Ectodermal cell (in vitro differentiated cells): ENCODE measurements around the gene LRP1B.

Experiments
- H3K27ac ChIP-seq: 2 replicates; pipeline ENCODE4 v1.7.0; 2013; ENCODE audit warnings: mild to moderate bottlenecking, low read depth, low read length; ENCODE audit not compliant: insufficient read depth, poor library complexity, severe bottlenecking
- H3K27me3 ChIP-seq: 2 replicates; pipeline ENCODE4 v1.7.0; 2013; ENCODE audit warnings: mild to moderate bottlenecking, low read length; ENCODE audit not compliant: insufficient read depth, control insufficient read depth, poor library complexity, severe bottlenecking
- H3K36me3 ChIP-seq: one replicate; pipeline ENCODE4 v1.7.0; 2013; ENCODE audit warnings: low read length; ENCODE audit not compliant: control insufficient read depth, insufficient read depth
- H3K4me1 ChIP-seq: one replicate; pipeline ENCODE4 v1.7.0; 2013; ENCODE audit warnings: low read length; ENCODE audit not compliant: control insufficient read depth, insufficient read depth
- H3K4me3 ChIP-seq: 2 replicates; pipeline ENCODE4 v1.7.0; 2013; ENCODE audit warnings: low read depth, low read length, control low read depth; ENCODE audit not compliant: insufficient read depth
- H3K9me3 ChIP-seq: 2 replicates; pipeline ENCODE4 v1.7.0; 2013; ENCODE audit warnings: mild to moderate bottlenecking, low read length, moderate library complexity; ENCODE audit not compliant: control insufficient read depth
- WGBS, 2 experiments: methylation state at CpG; one replicate each; pipeline ENCODE4 v1.1.7; 2013; ENCODE audit warnings: missing lambda C conversion rate in 2 of 2; 5-methylcytosine and 5-hydroxymethylcytosine counted together

Gene LRP1B

DNA sequence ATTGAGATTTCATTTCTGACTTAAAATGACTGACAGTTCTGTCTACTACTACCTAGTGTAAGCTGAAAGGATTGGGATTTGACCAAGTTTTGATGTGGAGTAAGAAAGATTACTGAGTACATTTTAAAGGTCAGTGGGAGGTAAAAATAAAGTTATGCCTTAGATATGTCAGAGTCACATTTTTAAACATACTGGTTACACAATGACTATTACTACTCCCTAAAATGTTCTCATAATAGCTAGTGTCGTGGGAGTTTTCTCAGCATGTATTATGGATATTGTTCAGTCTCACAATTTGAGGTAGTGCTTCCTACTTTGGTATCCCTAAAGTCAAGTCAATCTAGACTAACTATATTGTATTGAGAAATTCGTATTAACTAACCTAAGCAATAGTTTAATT lies 1092.5 kb downstream of the LRP1B start:
- Histone ChIP-seq H3K4me1 (no peaks in the 10 kb centered on the region), H3K27ac (no peak overlapping the region), H3K4me3 (no peak overlapping the region), H3K36me3 (no peaks in the 10 kb centered on the region), H3K27me3 (no peaks in the 10 kb centered on the region), H3K9me3 (no peaks in the 10 kb centered on the region)
- WGBS, 2 experiments, result 100% methylated on average over 1 of the region's 2 CpGs; no CpG with 5 or more reads in 1 of the 2 experiments

DNA sequence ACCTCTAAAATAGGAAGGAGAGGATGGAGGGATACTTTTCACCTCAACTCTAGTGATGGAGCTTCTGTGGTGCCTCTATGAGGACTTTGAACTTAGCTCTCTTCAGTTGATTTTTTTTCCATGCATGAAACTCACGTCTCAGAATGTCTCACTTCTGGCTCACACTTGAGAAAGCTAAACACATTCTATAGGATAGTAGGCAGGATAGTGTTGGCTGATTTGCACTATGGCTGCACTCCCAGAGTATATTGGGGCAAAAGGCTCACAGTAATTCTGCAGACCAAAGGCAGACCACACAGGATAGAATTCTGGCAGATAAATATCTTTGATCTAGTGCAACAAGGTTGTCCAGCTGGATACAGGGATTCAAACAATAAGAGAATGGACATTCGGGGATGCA lies 1093.5 kb downstream of the LRP1B start:
- Histone ChIP-seq H3K36me3 (no peaks in the 10 kb centered on the region), H3K27ac (no peak overlapping the region), H3K27me3 (no peaks in the 10 kb centered on the region), H3K4me1 (no peaks in the 10 kb centered on the region), H3K4me3 (no peak overlapping the region), H3K9me3 (no peaks in the 10 kb centered on the region)
- 86 to 97% methylated on average over 2 of the region's 2 CpGs for WGBS, 2 experiments

DNA sequence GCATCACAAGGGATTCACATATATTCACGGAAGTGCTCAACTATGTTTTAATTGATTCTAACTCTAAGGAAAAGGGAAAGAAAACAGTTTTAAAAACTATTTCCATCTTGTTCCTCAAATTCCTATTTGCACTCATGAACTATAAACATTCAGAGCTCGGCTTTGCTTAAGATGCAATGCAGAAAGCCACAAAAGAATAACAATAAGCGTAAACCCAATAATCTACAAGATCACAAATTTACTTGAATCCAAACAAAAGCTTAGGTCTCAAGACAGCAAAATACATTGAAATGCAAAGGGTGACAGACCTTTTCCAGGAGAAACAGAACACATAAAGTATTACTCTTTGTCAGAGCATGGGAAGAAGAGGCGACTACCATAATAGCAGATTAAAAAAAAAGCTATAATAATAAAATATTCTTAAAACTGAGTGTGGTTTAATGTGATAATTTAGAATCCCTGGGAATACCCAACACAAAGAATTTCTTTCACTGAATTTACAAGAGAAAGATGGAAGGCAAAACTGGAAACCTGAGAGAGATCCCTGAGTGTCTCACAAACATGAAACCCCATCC lies 1094.9 kb downstream of the LRP1B start:
- H3K4me3 ChIP-seq, result no peak overlapping the region
- H3K27me3 ChIP-seq, result no peaks in the 10 kb centered on the region
- H3K36me3 ChIP-seq, result no peaks in the 10 kb centered on the region
- 94 to 98% methylated on average over 2 to 3 of the region's 4 CpGs for WGBS, 2 experiments
- no peak overlapping the region for H3K27ac ChIP-seq
- no peaks in the 10 kb centered on the region for H3K4me1 ChIP-seq
- no peaks in the 10 kb centered on the region for H3K9me3 ChIP-seq

DNA sequence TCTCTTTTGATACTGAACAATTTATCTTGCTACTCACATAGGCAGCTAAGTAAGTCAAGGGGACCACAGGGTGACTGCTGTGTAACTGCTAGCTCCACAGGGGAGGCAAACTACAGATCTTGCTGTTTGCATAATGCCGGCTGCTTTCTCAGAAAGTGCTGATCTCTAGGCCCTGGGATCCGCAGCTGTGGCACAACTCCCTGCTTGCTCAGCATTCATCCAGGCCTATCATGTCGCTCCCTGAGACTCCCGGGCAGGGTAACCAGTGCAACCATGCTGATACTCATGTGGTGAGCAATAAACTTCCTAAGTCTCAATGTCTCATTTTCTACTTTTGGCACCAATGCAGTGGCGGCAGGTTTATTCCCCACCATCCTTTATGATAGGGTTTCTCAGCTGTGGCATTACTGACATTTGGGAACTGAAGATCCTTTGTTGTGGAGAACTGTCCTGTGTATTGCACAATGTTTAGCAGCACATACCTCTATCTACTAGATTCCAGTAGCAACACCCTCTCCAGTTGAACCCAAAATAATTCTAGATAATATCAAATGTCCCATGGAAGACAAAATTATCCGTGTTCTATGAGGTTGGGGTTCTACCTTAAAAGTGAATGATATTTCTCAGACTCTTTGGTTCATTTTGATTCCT lies 1101.3 kb downstream of the LRP1B start:
- 63 to 73% methylated on average over 5 to 6 of the region's 6 CpGs for WGBS, 2 experiments
- Histone ChIP-seq H3K27ac (peak overlapping the region; percentile 10), H3K9me3 (no peaks in the 10 kb centered on the region), H3K4me3 (no peak overlapping the region), H3K36me3 (no peaks in the 10 kb centered on the region), H3K27me3 (no peaks in the 10 kb centered on the region), H3K4me1 (peaks cover 8% of the 10 kb centered on the region)

DNA sequence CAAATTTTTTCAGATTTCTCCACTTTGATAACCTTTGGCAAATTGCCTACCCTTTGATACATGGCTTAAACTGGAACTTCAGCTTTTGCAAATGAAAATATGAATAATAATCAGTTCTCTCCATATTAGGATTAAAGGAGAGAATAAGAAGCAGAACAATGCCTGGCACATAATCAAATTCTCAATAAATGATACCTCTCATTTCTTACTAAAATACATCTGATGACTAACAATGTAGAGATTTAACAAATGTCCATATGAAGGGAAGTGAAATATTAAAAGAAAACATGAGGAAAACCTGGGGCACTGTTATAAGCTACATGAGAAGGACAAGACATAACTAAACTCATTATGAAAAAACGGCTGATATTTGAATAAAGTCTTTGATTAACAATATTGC lies 1103.6 kb downstream of the LRP1B start:
- Histone ChIP-seq H3K36me3 (no peaks in the 10 kb centered on the region), H3K4me3 (no peak overlapping the region), H3K4me1 (peaks cover 8% of the 10 kb centered on the region), H3K9me3 (no peaks in the 10 kb centered on the region), H3K27me3 (no peaks in the 10 kb centered on the region), H3K27ac (no peak overlapping the region)
- no CpG with 5 or more reads among the region's 1 CpG for WGBS, 2 experiments

DNA sequence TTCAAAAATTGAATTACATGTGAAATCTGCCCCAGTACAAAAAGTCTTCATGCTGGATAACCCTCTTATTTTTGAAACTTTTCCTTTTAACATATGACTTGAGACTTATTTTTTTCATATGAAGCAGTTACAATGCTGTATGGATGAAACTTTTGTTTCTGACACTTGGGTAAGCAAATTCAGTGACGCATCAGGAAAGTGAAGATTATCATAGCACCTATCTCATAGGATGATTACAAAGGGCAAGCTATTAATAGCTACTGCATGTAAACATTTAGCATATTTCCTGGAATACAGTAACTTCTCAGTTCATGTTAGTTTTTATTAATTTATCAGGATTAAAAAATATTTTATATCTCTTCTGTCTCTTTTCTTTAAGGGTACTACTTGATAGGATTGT lies 1109.2 kb downstream of the LRP1B start:
- H3K36me3 ChIP-seq, result no peaks in the 10 kb centered on the region
- no peaks in the 10 kb centered on the region for H3K4me1 ChIP-seq
- WGBS, 2 experiments, result 95% methylated on average over 1 of the region's 1 CpG; no CpG with 5 or more reads in 1 of the 2 experiments
- no peaks in the 10 kb centered on the region for H3K9me3 ChIP-seq
- no peak overlapping the region for H3K27ac ChIP-seq
- H3K4me3 ChIP-seq, result no peak overlapping the region
- no peaks in the 10 kb centered on the region for H3K27me3 ChIP-seq

DNA sequence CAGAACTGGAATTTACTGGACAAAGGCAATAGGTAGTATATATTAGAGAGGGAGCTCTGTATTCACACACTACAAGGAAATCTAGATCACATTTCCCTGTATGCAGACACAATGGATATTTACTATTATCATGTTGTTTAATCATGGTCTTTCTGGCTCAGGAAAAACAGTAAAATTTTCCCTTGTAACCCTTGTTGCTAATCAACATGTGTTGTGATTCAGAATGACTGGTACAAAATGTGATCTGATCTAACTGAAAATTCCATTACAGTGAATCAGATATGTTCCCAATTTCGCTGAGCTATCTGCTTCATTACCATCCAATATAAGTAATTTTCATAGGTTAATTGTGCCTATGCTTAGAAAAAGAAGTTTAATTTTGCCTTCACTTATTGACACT lies 1109.7 kb downstream of the LRP1B start:
- H3K27ac ChIP-seq, result no peak overlapping the region
- no peaks in the 10 kb centered on the region for H3K4me1 ChIP-seq
- H3K4me3 ChIP-seq, result no peak overlapping the region
- H3K27me3 ChIP-seq, result no peaks in the 10 kb centered on the region
- WGBS, 2 experiments, result no CpG with 5 or more reads among the region's 1 CpG
- H3K9me3 ChIP-seq, result no peaks in the 10 kb centered on the region
- H3K36me3 ChIP-seq, result no peaks in the 10 kb centered on the region

DNA sequence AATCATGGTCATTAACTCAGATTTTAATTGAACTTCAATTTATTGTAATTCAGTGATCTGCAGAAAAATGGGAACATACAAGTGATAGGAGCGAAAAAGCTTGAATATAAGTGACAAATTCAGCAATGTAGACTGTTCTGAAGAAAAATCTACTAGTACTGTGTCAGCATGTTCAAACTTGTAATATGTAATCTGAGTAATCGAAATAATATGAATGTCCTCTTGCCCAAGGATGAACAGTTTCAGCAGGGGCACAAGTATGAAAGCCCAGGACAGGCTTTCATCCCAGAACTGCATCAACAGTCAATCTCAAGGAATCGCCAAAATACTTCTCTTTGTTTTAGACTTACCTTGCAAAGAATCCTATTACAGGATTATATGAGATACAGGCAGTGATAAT lies 1110.5 kb downstream of the LRP1B start:
- Histone ChIP-seq H3K36me3 (no peaks in the 10 kb centered on the region), H3K9me3 (no peaks in the 10 kb centered on the region), H3K4me3 (no peak overlapping the region), H3K4me1 (peaks cover 6% of the 10 kb centered on the region), H3K27me3 (no peaks in the 10 kb centered on the region), H3K27ac (no peak overlapping the region)
- WGBS, 2 experiments, result 95 to 98% methylated on average over 2 to 3 of the region's 3 CpGs

DNA sequence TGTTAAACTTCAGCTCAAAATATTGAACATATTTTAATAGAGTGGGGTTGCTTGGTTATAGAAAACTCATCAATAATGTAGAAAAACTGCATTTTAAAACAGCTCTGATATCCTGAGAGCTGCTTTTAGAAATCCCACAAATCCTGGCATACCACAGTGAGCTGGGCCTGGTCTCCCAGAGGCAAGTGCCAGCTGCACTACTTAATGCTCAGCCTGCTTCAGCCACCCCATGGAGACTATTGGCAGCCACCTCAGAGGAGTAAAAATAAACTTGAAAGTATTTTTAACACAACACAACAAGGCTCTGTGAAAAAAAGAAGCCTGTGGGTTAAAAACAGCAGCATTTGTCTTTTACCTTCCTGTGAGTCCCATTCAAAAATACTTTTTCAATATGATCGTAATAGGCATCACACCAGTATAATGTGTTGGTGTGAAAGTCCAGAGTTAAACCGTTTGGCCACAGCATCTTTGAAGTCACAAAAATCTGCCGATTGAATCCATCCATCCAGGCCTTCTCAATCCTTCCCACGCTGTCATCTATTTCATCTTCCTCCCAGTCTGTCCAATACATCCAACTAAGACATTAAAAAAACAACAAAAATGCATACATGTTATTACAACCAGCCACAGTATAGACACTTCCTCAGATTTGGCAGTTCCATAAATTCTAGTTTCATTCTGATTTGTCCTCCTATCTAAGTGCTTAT lies 1115.3 kb downstream of the LRP1B start:
- H3K27me3 ChIP-seq, result no peaks in the 10 kb centered on the region
- H3K36me3 ChIP-seq, result no peaks in the 10 kb centered on the region
- 89 to 92% methylated on average over 3 to 4 of the region's 4 CpGs for WGBS, 2 experiments
- no peak overlapping the region for H3K4me3 ChIP-seq
- H3K27ac ChIP-seq, result no peak overlapping the region
- H3K9me3 ChIP-seq, result no peaks in the 10 kb centered on the region
- H3K4me1 ChIP-seq, result peaks cover 7% of the 10 kb centered on the region

DNA sequence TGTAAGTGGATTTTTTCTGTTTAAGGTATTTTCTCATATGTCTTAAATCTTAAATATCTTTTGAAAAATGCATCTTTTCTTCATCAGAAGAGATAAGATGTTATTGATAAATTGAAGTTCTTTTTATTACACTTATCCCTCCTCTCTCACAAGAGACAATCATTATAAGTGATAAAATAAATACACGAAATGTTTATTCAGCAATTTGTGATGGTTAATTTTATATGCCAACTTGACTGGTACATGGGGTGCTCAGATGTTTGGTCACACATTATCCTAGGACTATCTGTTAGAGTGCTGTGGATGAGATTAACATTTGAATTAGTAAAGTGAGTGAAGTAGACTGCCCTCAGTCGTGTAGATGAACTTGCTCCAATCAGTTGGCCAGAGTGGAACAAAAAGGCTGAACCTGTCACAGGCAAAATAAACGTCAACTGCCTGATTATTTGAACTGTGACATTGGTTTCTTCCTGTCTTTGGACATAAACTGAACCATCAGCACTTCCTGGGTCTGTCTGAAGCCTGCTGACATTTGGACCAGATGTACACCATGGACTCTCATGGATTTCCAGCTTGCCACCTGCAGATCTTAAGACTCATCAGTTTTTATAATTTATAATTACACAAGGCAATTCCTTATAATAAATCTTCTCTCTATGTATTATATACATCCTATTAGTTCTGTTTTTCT lies 1126.7 kb downstream of the LRP1B start:
- 77 to 79% methylated on average over 3 of the region's 3 CpGs for WGBS, 2 experiments
- Histone ChIP-seq H3K36me3 (no peaks in the 10 kb centered on the region), H3K27me3 (no peaks in the 10 kb centered on the region), H3K27ac (no peak overlapping the region), H3K4me3 (no peak overlapping the region), H3K9me3 (no peaks in the 10 kb centered on the region), H3K4me1 (no peaks in the 10 kb centered on the region)
